CD4-positive, alpha-beta T cell treated with Interleukin-6 at 100 ng/mL for 8 hours (primary cell): ENCODE results near the gene TRIM47.
"Not testable (repeated sequence)": the region's sequence is repeated elsewhere in the genome, so short reads cannot be mapped to it uniquely, and the experiment has no call there.

Experiments used
- DNase-seq: peaks from one replicate; pipeline ENCODE4 v3.0.0-alpha.2; 2020; ENCODE audit warnings: mixed read lengths, low spot score

TRIM47 gene

DNA sequence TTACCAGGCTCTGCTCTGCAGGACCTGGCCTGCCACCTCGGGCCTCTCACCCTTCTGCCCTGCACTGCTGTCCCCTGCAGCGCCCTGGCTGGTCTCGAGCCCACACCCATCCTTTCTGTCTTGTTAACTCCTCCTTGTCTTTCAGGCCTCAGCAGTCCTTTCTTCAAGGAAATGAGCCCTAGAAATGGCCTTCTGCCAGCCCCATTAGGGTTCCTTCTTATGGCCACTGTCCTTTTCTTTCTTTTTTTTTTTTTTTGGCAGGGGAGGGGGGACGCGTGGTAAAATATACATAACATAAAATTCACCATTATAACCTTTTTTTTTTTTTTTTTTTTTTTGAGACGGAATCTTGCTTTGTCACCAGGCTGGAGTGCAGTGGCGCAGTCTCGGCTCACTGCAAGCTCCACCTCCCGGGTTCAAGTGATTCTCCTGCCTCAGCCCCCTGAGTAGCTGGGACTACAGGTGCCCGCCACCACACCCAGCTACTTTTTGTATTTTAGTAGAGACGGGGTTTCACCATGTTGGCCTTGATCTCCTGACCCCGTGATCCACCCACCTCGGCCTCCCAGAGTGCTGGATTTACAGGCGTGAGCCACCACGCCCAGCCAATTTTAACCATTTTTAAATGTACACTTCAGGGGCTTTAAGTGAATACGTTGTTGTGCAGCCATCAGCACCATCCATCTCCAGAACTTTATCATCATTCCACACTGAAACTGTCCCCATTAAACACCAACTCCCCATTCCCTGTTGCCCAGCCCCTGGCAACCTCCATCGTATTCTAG, 12.8 kb downstream of the TRIM47 start:
- not testable (repeated sequence) for DNase-seq

GRCh38 chr17:75864887-75865286, 13.5 kb downstream of the TRIM47 start:
- not testable (repeated sequence) for DNase-seq

DNA sequence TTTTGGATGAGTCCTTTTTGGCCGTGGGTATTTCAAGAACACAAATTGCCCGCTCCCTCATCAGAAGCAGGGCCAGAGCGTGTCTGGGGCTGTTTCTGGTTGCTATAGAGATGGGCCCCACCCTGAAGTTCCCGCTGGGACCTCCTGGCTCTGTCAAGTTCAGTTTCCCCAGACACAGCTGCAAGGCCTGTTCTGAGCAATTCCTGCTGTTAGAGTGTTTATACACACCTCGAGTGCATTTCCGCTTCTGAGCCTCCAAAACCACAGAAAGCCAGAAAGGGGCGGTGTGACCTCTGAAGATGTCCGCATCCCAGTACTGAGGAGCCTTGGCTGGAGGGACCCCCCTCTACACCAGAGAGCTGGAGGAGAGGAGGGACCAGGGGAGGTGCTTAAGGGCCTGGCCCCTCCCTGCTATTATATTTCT, 13.9 kb downstream of the TRIM47 start:
- peak; percentile 51 for DNase-seq

GRCh38 chr17:75861927-75862317, 16.5 kb downstream of the TRIM47 start:
- no peak for DNase-seq

GRCh38 chr17:75859358-75859757, 19.0 kb downstream of the TRIM47 start:
- DNase-seq: not testable (repeated sequence)

GRCh38 chr17:75856062-75856756, 22.2 kb downstream of the TRIM47 start:
- DNase-seq: no peak

DNA sequence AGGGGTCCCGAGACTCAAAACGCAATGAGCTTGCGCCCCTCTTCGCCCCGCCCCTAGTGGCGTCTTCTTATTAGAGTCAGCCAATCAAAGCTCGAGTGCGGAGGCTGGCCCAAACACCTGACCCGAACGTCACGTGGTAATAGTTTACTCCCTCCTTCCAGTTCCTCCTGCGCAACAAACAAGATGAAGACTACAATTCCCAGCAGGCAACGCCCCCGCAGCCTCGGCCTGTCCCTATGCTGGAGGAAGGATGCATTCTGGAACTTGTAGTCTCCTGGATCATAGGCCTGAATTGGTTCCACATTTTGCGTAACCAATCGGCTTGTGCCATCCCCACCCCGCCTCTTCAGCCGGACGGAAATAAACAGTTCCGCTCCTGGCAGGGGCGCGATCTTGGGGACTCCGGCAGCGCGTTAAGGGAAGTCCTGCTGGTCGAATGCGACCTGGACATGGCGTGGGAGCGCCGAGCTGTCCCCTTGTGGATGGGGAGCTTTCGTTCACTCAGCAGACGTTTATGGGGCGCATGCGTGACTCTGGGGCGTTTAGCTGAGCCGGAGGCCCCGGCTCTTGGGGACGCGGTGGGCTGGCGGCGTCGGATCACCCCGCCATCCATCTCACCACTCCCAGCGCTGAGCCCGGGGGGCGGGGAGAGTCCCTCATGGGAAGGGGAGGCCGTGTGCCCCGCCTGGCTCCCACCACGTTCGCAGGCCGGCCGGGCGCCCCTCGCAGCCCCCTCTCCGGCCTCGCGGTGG, 22.9 kb downstream of the TRIM47 start, which contains the start of gene WBP2:
WBP2 (minus strand) TSS at position 26 of the 752 bp plus-strand sequence. CDS start 38 bp downstream, outside the sequence.
- peak; percentile 99 for DNase-seq

DNA sequence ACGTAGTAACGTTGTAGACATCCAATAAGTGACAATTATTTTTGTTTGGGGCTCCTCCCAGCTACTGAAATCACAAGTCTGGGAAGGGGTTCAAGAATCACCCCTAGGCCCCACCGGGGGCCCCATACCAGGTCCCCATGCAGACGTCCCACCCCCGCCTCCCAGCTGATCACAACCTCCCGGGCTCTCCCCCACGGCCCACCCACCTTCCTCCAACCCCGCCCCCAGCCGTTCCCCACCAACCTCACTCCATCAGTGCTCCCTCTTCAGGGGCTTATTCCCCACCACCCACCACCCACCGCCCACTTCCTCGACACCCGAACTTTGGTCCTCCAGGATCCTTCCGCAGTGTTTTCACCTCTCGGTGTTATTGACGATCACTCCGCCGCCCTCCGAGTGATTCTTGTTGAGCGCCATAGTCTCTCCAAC, 23.5 kb downstream of the TRIM47 start:
- no peak for DNase-seq

DNA sequence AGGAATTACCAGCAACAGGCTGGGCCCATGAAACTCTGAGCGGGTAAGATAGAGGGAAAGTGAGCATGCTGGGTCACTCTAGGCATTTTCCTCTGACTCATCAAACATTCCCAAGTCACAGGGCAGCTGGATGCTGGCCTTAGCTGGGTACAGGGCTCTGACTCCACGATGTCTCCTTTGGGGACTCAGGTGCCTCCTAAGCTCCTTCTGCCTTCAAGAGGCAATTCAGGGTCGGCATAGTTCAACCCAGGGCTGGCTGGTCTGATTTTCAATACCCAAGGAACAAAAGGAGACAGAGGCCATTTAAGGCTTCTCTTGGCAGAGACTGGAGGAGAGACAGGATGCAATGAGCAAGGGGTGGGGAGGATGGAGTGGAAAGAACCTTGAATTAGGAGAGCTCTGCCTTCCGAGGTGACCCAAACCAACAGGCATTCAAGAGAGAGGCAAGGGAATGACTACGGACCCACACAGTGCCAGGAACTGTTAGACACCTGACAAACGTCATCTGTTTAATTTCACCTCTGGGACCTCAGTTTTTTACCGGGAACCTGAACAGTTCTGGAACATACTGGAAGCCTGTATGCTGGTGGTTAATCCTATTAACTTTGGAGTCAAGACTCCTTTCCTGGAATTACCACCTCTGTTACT, 24.2 kb downstream of the TRIM47 start:
- no peak for DNase-seq

GRCh38 chr17:75853433-75853832, 24.9 kb downstream of the TRIM47 start:
- DNase-seq: no peak

- DNase-seq: not testable (repeated sequence)
Measured at GRCh38 chr17:75851693-75851991, 26.7 kb downstream of the TRIM47 start.

GRCh38 chr17:75850928-75851692, 27.3 kb downstream of the TRIM47 start:
- DNase-seq: no peak

- DNase-seq: no peak
Measured at GRCh38 chr17:75849724-75850123, 28.7 kb downstream of the TRIM47 start.

- no peak for DNase-seq
Measured at GRCh38 chr17:75849279-75849646, 29.1 kb downstream of the TRIM47 start.

GRCh38 chr17:75848523-75849278, 29.7 kb downstream of the TRIM47 start:
- DNase-seq: peak; percentile 73

DNA sequence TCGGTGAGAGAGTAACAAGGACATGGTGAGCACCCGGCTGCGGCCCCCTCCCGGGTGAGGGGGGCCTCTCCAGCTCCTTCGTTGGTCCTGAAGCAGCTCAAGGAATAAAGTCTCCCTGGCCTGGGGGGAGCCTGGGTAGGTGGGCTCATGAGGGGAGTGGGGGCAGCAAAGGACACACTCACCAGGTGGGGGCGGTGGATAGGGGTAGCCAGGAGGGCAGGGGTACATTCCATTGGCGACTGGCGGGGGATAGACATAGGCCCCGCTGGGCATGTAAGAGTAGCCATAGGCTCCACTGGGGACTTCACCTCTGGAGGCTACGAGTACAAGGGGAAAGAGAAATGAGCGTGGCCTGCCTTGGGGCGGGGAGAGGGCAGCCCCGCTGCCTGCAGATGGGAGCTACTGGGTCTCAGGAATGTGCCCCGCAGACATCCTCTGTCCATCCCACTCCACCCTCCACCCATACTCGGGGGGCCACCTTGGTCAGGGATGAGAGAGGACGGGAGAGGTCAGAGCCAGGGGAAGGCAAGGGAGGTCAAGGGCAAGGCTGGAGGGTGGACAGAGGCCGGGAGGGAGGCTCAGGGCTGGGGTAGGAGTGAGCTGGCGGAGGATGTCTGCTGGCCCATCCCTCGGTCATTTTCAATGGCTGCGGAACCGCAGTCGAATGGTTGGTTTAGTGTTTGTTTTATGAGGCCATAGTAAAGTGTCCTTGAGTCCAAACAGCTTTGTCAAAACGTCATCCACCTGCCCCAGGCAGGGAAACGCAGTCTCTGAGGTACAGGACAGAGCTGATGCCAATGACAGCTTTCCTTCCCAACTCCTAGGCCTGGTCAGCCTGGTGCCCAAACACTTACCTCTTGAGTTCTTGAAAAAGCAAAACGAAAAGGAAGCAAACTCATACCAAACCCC, 30.5 kb downstream of the TRIM47 start:
- no peak for DNase-seq

DNA sequence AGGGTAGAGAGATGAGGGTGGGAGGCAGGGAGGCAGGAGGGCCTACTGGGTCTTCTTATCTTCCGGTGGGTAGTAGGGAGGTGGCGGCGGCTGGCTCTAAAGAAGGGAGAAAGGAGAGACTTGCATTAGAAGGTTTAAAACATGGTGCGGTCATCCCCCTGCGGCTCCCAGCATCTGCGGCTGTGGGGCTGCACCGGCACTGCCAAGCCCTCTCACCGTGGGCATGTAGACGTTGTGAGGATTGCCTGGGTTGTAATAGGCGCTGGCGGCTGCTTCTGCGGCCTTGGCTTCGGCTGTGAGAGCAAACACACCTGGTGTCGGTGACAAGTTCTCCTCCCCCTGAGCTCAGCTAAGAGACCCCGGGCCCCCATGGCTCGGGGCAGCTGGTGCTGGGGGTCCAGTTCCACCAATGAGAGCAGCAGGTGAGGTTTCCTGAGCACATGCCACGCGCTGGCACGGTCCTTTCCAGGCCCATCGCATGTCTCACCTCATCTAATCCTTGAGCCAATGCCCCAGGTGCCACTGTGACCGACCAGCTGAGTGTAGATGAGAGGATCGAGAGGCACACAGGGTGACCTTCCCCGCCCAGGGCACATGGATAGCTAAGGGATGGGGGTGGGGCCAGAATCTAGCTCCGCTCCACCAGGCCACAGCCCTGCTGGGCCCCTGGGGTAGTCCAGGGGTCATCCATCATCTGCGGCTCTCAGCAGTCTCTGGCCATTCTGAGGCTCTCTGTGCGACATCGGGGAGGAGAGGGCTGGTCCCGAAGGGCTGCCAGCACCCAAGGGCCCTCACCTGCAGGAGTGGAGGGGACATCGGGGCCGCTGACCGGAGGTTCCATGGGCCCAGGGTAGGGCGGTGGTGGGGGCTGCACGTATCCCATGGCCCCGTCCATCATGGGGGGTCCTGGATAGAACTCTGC, 31.4 kb downstream of the TRIM47 start:
- DNase-seq: no peak

- DNase-seq: no peak
Measured at GRCh38 chr17:75845933-75846691, 32.3 kb downstream of the TRIM47 start.
